Endothelial cell (in vitro differentiated cells): Measurements from ENCODE around the gene MICAL3. TPM values are rescaled to one million over a fixed set of nuclear protein-coding genes. Genes with fewer than 3 reads are reported as not detected.

Experiments
- DNase-seq: peaks from one replicate; pipeline ENCODE4 v3.0.0; 2021; ENCODE audit warnings: low spot score
- H3K27ac Mint-ChIP-seq: one replicate; pipeline ENCODE4 v1.8.0; 2021; ENCODE audit warnings: mixed read lengths, inconsistent platforms; ENCODE audit not compliant: unreplicated experiment
- H3K27me3 Mint-ChIP-seq: one replicate; pipeline ENCODE4 v1.8.0; 2021; ENCODE audit warnings: mild to moderate bottlenecking, moderate library complexity, mixed read lengths, inconsistent platforms; ENCODE audit not compliant: unreplicated experiment
- H3K36me3 Mint-ChIP-seq: one replicate; pipeline ENCODE4 v1.8.0; 2021; ENCODE audit warnings: mild to moderate bottlenecking, low read depth, mixed read lengths, inconsistent platforms; ENCODE audit not compliant: unreplicated experiment
- H3K4me1 Mint-ChIP-seq: one replicate; pipeline ENCODE4 v1.8.0; 2021; ENCODE audit warnings: mild to moderate bottlenecking, mixed read lengths, inconsistent platforms; ENCODE audit not compliant: unreplicated experiment
- H3K4me3 Mint-ChIP-seq: one replicate; pipeline ENCODE4 v1.8.0; 2021; ENCODE audit warnings: mild to moderate bottlenecking, mixed read lengths, inconsistent platforms; ENCODE audit not compliant: unreplicated experiment
- H3K9me3 Mint-ChIP-seq: one replicate; pipeline ENCODE4 v1.8.0; 2021; ENCODE audit warnings: mixed read lengths, inconsistent platforms; ENCODE audit not compliant: unreplicated experiment
- CTCF ChIP-seq: fragments of 200-600 bp; sonication (generic); IDR thresholded peaks from one replicate; pipeline ENCODE4 v1.5.0; 2021; ENCODE audit warnings: antibody characterized with exemption; ENCODE audit not compliant: unreplicated experiment
- total RNA-seq: library from RNA; stranded (reverse); fragmentation: NEBNext Ultra II Directional; extraction: Animal tissue kit (Norgen Biotek cat#: 25700); gene quantifications from one replicate; pipeline ENCODE4 v1.2.1, GENCODE V29; 2021; ENCODE audit not compliant: unreplicated experiment

Gene MICAL3
- total RNA-seq, 1 donor from 2014 or later: 54.3 TPM

GRCh38 chr22:17779286-17780115, 244.9 kb downstream of the MICAL3 start:
- Mint-ChIP-seq H3K27ac (peak overlapping the region; percentile 45), H3K4me1 (peaks cover 58% of the 10 kb centered on the region), H3K9me3 (no peaks in the 10 kb centered on the region), H3K36me3 (no peaks in the 10 kb centered on the region), H3K27me3 (peaks cover 14% of the 10 kb centered on the region), H3K4me3 (peak overlapping the region; percentile 16)
- DNase-seq: no peak
- TF ChIP-seq CTCF: no peak

GRCh38 chr22:17778412-17778976, 245.9 kb downstream of the MICAL3 start:
- Mint-ChIP-seq H3K36me3 (no peaks in the 10 kb centered on the region), H3K27ac (peak overlapping the region; percentile 45), H3K27me3 (peaks cover 10% of the 10 kb centered on the region), H3K4me1 (peaks cover 51% of the 10 kb centered on the region), H3K4me3 (no peak overlapping the region), H3K9me3 (no peaks in the 10 kb centered on the region)
- DNase-seq: no peak
- no peak for TF ChIP-seq CTCF

- no peak for TF ChIP-seq CTCF
- H3K36me3 Mint-ChIP-seq: no peaks in the 10 kb centered on the region
- peaks cover 11% of the 10 kb centered on the region for H3K27me3 Mint-ChIP-seq
- H3K9me3 Mint-ChIP-seq: no peaks in the 10 kb centered on the region
- peak overlapping the region; percentile 57 for H3K4me3 Mint-ChIP-seq
- peak overlapping the region; percentile 90 for H3K27ac Mint-ChIP-seq
- peaks cover 50% of the 10 kb centered on the region for H3K4me1 Mint-ChIP-seq
- no peak for DNase-seq
Measured at GRCh38 chr22:17777717-17778044, 246.7 kb downstream of the MICAL3 start.

- Mint-ChIP-seq H3K4me1 (peaks cover 47% of the 10 kb centered on the region), H3K4me3 (peak overlapping the region; percentile 57), H3K9me3 (no peaks in the 10 kb centered on the region), H3K36me3 (no peaks in the 10 kb centered on the region), H3K27me3 (peaks cover 11% of the 10 kb centered on the region), H3K27ac (peak overlapping the region; percentile 90)
- DNase-seq: no peak
- no peak for TF ChIP-seq CTCF
Measured at GRCh38 chr22:17777005-17777716, 247.2 kb downstream of the MICAL3 start.
